ENCODE data around the gene SUSD1. TPM values are rescaled to one million over a fixed set of nuclear protein-coding genes. Genes with fewer than 3 reads are reported as not detected.

The SUSD1 gene
- total and polyA plus RNA-seq, 2 donors (not counting 1 experiment from before 2014, with no cell fraction given) = 5.7 to 7.5 TPM

DNA sequence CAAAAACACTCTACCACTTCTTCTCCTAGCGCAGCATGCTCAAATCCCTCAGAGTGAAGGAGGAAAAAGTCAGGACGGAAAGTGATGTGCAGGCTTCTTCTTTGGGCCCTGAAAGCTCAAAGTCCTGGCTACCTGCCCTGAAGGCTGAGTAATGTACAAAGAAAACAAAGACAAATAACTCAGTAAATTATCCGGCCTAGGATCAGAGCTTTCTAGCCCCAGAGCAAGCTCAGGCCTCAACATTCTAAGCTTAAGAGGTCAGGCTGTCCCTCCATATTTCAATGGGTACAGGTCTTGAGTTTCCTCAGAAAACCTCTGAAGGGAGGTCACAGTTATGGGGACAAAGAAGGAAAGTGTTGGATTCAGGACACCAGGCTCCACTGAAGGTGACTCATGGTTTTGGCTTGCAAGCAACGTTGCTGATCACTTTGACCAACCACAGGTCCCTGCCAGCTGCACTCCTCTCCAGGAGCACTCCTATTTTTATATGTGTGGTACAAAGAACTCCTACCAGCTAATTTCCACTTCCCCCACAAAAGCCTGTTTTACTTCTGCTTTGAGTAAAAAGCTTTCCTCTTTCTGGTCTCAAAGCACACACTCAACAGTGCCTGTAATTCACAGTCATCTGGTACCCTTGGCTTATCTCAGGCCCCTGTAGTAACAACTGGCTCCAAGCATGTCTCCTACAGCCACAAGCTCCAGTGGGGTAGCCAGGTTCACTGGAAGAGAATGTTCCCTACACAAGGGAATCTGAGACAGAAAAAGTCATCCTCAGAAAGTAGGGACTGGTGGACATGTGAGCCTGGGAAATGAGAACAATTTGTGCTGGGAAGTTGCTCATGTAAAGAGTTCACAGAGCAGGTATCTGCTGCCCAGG, 162.8 kb downstream of the SUSD1 start:
- DNase-seq (peak; percentile 62), ATAC-seq (ENCODE audit: low read depth) (peak; percentile 82)
- Histone ChIP-seq H3K79me2 (ENCODE audit: control insufficient read depth, insufficient read depth, low read length) (no peaks in the 10 kb centered on the region), H3K4me1 (ENCODE audit: control insufficient read depth in 2 of 2, insufficient read depth in 2 of 2, low read length in 2 of 2) (peaks cover 44% of the 10 kb centered on the region in 2 donors), H2AFZ (ENCODE audit: insufficient read depth, low read depth, low read length, poor library complexity, severe bottlenecking) (no peak overlapping the region), H3K27me3 (replicated peaks in 1 of 4; ENCODE audit: control extremely low read depth in 1 of 4, control insufficient read depth in 3 of 4, insufficient read depth in 4 of 4, low read length in 3 of 4) (no peaks in the 10 kb centered on the region), H3K9me3 (ENCODE audit: control extremely low read depth in 1 of 3, control insufficient read depth in 2 of 3, insufficient read depth in 1 of 3, low read length in 2 of 3) (no peaks in the 10 kb centered on the region), H4K20me1 (ENCODE audit: control insufficient read depth, insufficient read depth, low read length, poor library complexity, severe bottlenecking) (no peaks in the 10 kb centered on the region), H3K27ac (ENCODE audit: low read length in 2 of 2) (peak overlapping the region; percentile 56 to 74), H3K9ac (ENCODE audit: low read length) (peak overlapping the region; percentile 33), H3K4me2 (replicated peaks; ENCODE audit: low read depth, low read length, poor library complexity, severe bottlenecking) (peak overlapping the region; percentile 57), H3K4me3 (ENCODE audit: control extremely low read depth in 1 of 5, extremely low read depth in 1 of 5, insufficient read depth in 1 of 5, low read depth in 2 of 5, low read length in 4 of 5) (peak overlapping the region in 1 of 5 experiments; percentile 22), H3K36me3 (replicated peaks in 1 of 2; ENCODE audit: control extremely low read depth in 1 of 2, control insufficient read depth in 1 of 2, extremely low read depth in 1 of 2, insufficient read depth in 2 of 2, low read length in 1 of 2) (no peaks in the 10 kb centered on the region)
- Mint-ChIP-seq H3K4me3 (peak overlapping the region; percentile 57), H3K27ac (peak overlapping the region; percentile 88), H3K4me1 (peaks cover 65% of the 10 kb centered on the region), H3K27me3 (no peaks in the 10 kb centered on the region), H3K9me3 (ENCODE audit: insufficient read depth) (no peaks in the 10 kb centered on the region)
- WGBS (ENCODE audit: insufficient coverage) = 29% methylated on average over 2 of the region's 4 CpGs
- ChIA-PET CTCF (interaction anchor here (1.0 to 2.4 kb wide), 6 partner anchors 23 to 252 kb away, joined by 3 to 18 read pairs (median 3); no protein-coding TSS in a partner anchor), POLR2A (interaction anchor here (0.6 to 1.3 kb wide), 3 partner anchors 16 to 50 kb away, joined by 3 to 4 read pairs (median 3); no protein-coding TSS in a partner anchor)
- intact Hi-C loops (cut with micrococcal nuclease) = loop anchor here (1.0 to 10.0 kb wide), 2 partner anchors 21 to 53 kb away; no protein-coding TSS in a partner anchor
- TF ChIP-seq, protein P1, sequence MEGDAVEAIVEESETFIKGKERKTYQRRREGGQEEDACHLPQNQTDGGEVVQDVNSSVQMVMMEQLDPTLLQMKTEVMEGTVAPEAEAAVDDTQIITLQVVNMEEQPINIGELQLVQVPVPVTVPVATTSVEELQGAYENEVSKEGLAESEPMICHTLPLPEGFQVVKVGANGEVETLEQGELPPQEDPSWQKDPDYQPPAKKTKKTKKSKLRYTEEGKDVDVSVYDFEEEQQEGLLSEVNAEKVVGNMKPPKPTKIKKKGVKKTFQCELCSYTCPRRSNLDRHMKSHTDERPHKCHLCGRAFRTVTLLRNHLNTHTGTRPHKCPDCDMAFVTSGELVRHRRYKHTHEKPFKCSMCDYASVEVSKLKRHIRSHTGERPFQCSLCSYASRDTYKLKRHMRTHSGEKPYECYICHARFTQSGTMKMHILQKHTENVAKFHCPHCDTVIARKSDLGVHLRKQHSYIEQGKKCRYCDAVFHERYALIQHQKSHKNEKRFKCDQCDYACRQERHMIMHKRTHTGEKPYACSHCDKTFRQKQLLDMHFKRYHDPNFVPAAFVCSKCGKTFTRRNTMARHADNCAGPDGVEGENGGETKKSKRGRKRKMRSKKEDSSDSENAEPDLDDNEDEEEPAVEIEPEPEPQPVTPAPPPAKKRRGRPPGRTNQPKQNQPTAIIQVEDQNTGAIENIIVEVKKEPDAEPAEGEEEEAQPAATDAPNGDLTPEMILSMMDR (IDR thresholded peaks at IDR 0.05) = no peak
- no peak for TF ChIP-seq EZH2 (IDR thresholded peaks at IDR 0.05; ENCODE audit: borderline replicate concordance, insufficient read depth, low read depth, low read length, poor library complexity, severe bottlenecking)

Measured in B cell (primary cell).